ENCODE data around the gene SNX10.
"Not testable (repeated sequence)": the region's sequence is repeated elsewhere in the genome, so short reads cannot be mapped to it uniquely, and the experiment has no call there.

SNX10 gene

GRCh38 chr7:26291699-26292538 lies at the start of gene SNX10:
Gene SNX10 (plus strand): TSS chr7:26291862. CDS start chr7:26346443, 54,581 bp downstream.
- DNase-seq (ENCODE audit: low read depth) = peak; percentile 6

DNA sequence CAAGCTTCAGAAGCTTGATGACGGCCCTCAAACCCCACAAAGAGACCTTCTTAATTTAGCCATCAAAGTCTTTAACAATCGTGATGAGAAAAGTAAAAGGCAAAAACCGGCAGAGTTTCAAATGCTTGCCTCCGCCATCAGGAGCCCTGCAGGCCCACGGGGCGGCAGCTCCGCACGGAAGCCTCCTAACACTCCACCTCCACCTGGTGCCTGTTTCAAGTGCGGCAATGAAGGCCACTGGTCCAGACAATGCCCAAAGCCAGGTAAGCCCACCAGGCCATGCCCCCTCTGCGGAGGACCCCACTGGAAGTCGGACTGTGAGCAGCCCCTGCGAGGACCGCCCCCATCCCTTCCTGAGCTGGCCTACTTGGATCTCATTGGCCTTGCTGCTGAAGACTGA lies 46.5 kb upstream of the SNX10 start:
- no peak for DNase-seq (ENCODE audit: low read depth)

DNA sequence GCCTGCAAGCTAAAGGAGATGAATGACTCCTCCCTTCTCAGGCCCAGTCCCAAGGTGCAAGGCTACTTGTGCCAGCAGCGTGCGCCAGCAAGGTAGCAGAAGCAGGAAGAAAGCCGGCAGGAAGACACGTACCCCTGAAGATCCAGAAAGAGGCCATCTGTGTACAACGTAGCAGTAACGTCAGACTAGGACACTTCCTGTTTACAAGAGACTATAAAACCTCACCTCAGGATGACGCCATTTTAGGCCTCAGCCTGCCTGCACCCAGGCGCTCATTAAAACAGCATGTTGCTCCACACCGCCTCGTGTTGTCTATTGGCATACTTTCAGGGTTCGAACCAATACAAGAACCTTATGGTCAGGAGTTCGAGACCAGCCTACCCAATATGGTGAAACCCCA lies 41.4 kb upstream of the SNX10 start:
- DNase-seq (ENCODE audit: low read depth) = no peak

- DNase-seq (ENCODE audit: low read depth) = not testable (repeated sequence)
Observed at GRCh38 chr7:26261866-26262265, 29.8 kb upstream of the SNX10 start.

- DNase-seq (ENCODE audit: low read depth) = no peak
Observed at GRCh38 chr7:26265065-26265464, 26.6 kb upstream of the SNX10 start.

GRCh38 chr7:26265499-26266075 lies 26.1 kb upstream of the SNX10 start:
- DNase-seq (ENCODE audit: low read depth) = no peak

DNA sequence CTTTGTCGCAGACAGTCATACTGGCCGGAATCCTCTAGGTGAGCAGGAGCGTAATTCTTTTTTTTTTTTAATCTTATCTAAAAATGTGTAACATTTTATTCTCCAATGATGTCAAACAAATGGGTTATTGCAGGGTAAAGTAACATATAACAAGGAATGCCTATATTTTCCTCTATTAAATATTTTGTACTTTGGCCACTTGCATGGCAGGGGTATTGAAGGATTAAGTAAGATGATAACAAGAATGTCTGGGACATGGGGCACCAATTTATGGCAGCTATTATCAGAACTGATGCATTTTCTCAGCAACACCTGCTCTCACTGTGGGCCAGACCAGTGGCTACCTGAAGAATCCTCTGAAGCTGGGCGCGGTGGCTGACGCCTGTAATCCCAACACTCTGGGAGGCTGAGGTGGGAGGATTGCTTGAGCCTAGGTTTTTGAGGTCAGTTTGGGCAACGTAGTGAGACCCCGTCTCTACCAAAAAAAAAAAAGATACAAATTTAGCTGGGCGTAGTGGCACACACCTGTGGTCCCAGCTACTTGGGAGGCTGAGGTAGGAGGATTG lies 24.0 kb upstream of the SNX10 start:
- DNase-seq (ENCODE audit: low read depth) = no peak

- no peak for DNase-seq (ENCODE audit: low read depth)
Observed at GRCh38 chr7:26275213-26275612, 16.4 kb upstream of the SNX10 start.

GRCh38 chr7:26278770-26279169 lies 12.9 kb upstream of the SNX10 start:
- peak; percentile 28 for DNase-seq (ENCODE audit: low read depth)

GRCh38 chr7:26279405-26279804 lies 12.3 kb upstream of the SNX10 start:
- peak; percentile 11 for DNase-seq (ENCODE audit: low read depth)

- DNase-seq (ENCODE audit: low read depth) = no peak
Observed at GRCh38 chr7:26280097-26280496, 11.6 kb upstream of the SNX10 start.

DNA sequence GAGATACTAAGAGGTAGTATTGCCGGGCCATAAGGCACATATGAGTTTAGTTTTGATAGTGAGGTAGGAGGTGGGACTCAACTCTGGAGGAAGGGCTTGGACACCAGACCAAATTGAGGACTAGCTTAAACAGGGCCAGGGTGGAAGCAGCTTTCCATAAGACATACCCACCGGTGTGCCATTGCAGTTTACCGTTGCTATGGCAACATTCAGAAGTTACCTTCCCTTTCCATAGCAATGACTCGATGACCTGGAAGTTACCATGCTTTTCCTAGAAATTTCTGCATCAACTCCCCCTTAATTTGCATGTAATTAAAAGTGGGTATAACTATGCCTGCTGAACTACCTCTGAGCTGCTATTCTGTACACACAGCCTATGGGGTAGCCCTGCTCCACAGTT lies 10.9 kb upstream of the SNX10 start:
- no peak for DNase-seq (ENCODE audit: low read depth)

DNA sequence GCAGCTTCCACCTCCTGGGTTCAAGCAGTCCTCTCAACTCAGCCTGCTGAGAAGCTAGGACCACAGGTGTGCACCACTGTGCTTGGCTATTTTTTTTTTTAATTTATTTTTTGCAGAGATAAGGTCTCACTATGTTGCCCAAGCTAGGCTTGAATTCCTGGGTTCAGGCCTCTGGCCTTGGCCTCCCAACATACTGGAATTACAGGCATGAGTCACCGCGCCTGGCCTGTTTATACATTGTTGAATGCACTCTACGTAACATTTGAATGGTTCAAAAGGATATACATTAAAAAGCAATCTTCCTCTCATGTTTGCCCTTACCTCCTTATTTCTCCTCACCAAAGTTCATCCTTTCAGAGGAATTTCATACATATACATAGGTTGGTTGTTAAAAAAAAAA lies 7.2 kb upstream of the SNX10 start:
- no peak for DNase-seq (ENCODE audit: low read depth)

DNA sequence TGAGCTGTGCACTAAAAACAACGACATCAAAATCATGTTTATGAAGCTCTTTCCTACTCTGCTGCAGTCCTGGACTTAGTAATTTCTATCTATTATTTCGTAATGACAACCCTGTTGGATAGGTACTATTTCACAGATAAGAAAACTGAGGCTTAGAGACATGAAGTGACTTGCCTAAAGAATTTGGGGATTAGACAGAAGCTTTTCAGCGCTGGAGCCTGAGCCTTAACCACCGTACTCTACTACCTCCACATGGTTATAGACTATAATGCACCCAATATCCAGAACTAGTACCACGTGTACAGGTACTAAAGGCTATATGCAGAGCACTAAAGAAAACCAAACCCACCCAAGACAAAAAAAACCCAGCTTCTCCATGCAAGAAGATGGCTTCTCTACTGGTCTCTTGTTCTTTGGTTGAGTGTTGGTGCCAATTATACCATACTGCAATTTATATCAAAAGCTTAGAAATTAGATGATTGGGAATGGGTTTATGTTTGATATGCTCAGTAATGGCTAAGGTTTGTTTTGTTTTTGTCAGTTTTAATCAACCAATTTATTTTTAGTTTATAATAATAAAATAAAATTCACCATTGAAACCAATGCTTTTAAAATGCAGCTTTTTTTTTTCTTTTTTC lies 6.5 kb upstream of the SNX10 start:
- no peak for DNase-seq (ENCODE audit: low read depth)

DNA sequence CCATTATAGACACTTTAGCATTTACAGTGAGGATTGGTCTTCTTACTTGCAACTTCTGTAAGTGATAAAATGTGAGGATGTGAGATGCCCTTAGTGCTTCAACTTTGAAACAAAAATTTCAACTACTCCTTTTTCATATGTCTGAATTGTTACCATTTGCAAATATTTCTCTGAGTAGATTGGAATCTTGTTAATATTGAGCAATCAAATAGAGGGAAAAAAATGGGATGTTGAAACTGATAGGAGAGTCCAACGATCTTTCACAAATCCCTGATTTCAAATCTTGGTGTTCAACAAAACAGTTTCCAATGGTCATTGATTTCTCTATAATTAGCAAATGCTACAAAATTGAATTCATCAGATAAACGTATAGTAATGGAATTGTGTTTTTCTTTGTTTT lies 5.5 kb upstream of the SNX10 start:
- DNase-seq (ENCODE audit: low read depth) = no peak

DNA sequence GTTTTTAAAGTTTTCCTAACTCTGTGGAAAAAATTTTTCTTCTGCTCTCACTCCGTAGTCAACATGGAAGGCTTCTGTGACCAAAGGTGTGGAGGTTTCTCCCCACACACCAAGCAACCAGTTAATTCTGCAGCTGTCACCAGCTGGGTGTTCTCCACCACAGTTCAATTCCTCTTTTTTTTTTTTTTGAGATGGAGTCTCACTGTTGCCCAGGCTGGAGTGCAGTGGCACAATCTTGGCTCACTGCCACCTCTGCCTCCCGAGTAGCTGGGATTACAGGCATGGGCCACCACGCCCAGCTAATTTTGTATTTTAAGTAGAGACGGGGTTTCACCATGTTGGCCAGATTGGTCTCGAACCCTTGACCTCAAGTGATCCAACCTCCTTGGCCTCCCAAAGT lies 3.5 kb upstream of the SNX10 start:
- DNase-seq (ENCODE audit: low read depth) = not testable (repeated sequence)

- no peak for DNase-seq (ENCODE audit: low read depth)
Observed at GRCh38 chr7:26291251-26291650, 411 bp upstream of the SNX10 start.

DNA sequence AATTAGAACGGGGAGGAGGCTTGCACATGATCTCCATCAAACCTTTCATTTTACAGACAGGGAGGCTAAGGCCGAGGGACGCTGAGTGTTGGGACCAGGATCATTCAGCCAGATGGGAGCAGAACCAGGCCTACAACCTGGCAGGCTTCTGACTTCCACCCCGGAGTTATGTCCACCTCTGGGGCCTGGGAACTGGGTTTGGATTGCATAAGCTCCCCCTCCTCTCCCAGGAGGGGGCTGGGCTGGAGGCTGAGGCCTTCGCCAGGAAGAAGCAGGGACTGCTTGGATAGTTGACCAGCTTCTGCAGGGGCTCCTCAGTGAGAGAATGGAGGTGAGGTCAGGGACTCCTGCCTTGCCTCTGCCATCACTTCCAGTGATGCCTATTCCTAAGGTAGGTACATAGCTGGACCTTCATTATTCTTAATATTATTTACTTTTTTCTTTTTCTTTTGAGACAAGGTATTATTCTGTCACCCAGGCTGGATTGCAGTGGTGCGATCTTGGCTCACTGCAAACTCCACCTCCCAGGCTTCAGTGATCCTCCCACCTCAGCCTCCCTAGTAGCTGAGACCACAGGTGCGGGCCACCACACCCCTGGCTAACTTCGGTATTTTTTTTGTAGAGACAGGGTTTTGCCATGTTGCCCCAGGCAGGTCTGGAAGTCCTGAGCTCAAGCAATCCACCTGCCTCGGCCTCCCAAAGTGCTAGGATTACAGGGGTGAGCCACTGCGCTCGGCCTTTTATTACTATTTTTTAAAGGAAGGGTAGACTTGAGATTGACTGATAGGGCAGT lies 1.3 kb downstream of the SNX10 start:
- DNase-seq (ENCODE audit: low read depth) = no peak

DNA sequence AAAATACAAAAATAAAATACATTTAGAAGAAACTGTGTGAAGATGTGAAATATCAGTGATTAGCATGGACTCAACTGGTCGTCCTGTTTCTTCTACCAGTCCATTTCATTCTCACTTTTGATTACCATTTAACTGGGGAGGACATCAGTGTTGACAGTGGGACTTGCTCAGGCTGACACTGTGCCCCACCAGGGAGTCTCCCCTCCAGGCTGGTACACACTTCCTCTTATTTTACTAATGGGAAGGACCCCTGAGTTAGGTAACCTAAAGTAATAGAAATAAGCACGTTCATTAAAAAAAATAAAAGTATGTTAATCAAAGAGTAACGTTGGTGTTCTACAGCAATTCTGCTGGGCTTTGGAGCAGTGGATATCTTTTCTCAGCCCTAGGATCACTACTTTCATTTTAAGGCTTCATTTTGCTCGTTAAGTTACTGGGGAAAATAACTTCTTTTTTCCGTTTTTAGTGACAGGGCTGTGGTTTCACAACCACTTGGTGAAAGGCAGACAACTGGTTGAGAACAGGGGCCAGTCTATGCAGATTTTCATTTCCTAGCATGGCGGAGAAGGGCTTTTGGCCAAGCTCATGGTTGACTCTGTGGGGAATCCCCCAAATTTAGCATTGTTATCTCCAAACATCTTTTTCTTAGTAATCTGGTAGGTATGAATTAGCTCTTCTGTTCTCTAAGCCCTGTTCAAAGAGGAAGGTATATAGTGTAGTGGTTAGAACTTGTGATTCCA lies 2.1 kb downstream of the SNX10 start:
- DNase-seq (ENCODE audit: low read depth) = no peak

GRCh38 chr7:26295015-26295414 lies 3.4 kb downstream of the SNX10 start:
- no peak for DNase-seq (ENCODE audit: low read depth)

DNA sequence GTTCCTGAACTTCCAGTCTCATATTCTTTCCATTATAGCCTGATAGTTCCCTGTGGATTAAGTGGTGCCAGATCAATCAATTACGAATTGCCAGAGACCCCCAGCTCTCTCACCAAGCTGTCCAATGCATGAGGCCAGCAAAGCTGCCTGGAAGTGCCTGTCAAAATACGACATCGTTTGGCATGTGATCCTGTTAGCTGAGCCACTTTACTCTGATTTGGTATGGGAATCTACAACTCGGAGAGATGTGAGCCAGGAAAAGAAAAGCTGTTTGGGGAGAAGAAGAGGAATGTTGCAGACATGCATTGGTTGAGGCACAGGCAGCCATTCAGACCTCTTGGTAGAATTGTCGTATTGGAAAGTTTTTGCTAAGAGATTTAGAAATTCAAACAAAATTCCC lies 3.9 kb downstream of the SNX10 start:
- no peak for DNase-seq (ENCODE audit: low read depth)
